HEK293T (cell line): ENCODE measurements around the gene PCDHA10.

Experiments
- ARNT ChIP-seq: fragments of 450-650 bp; IDR thresholded peaks from 2 replicates; pipeline ENCODE4 v1.6.1; 2017; ENCODE audit warnings: mild to moderate bottlenecking
- FOXA1 ChIP-seq: fragments of 450-650 bp; IDR thresholded peaks from 2 replicates; pipeline ENCODE4 v1.6.1; 2016; ENCODE audit warnings: mild to moderate bottlenecking
- L3MBTL2 ChIP-seq: fragments of 450-650 bp; conservative IDR thresholded peaks from 2 replicates; pipeline ENCODE4 v1.6.1; 2016; ENCODE audit warnings: mild to moderate bottlenecking
- SP1 ChIP-seq: fragments of 450-650 bp; IDR thresholded peaks from 2 replicates; pipeline ENCODE4 v1.6.1; 2017
- SUZ12 ChIP-seq: fragments of 450-650 bp; IDR thresholded peaks from 2 replicates; pipeline ENCODE4 v1.6.1; 2016; ENCODE audit warnings: mild to moderate bottlenecking
- TARDBP ChIP-seq: fragments of 450-650 bp; IDR thresholded peaks from 2 replicates; pipeline ENCODE4 v1.6.1; 2016
- ZNF384 ChIP-seq: fragments of 450-650 bp; IDR thresholded peaks from 2 replicates; pipeline ENCODE4 v1.6.1; 2016

- TF ChIP-seq L3MBTL2, result no peak
- TF ChIP-seq TARDBP, result no peak
- TF ChIP-seq SUZ12, result no peak
- no peak for TF ChIP-seq ARNT
- no peak for TF ChIP-seq SP1
- TF ChIP-seq ZNF384, result no peak
- TF ChIP-seq FOXA1, result no peak
Observed at GRCh38 chr5:140821375-140822280, 34.1 kb upstream of the PCDHA10 start, which contains the start of gene PCDHA5.
